Activated CD4-positive, alpha-beta T cell treated with anti-CD3 and anti-CD28 coated beads, Interleukin-2, amount 50 U/mL, for 24 hours (primary cell): ENCODE results near the gene GPR87.

Experiments used
- DNase-seq, 2 donors: peaks; one replicate each; pipeline ENCODE4 v3.0.0-alpha.2; 2020; ENCODE audit warnings: low read depth in 1 of 2, low spot score in 1 of 2

The GPR87 gene

GRCh38 chr3:151283387-151283786 is 33.2 kb downstream of the GPR87 start:
- DNase-seq, result no peak

- no peak for DNase-seq
Observed at GRCh38 chr3:151282921-151283320, 33.7 kb downstream of the GPR87 start.

- DNase-seq, result no peak
Observed at GRCh38 chr3:151281671-151282324, 34.8 kb downstream of the GPR87 start.

GRCh38 chr3:151278230-151278629 is 38.4 kb downstream of the GPR87 start, which contains the start of gene P2RY14:
Gene P2RY14, minus strand, starts transcription at chr3:151278542. Its CDS starts 64,226 bp downstream, at chr3:151214316.
- DNase-seq, result no peak

GRCh38 chr3:151276687-151277042 is 40.0 kb downstream of the GPR87 start:
- no peak for DNase-seq

GRCh38 chr3:151276038-151276686 is 40.5 kb downstream of the GPR87 start:
- no peak for DNase-seq

GRCh38 chr3:151275091-151275490 is 41.5 kb downstream of the GPR87 start:
- DNase-seq, result no peak

- no peak for DNase-seq
Observed at GRCh38 chr3:151269631-151270030, 47.0 kb downstream of the GPR87 start.

GRCh38 chr3:151268267-151269235 is 48.1 kb downstream of the GPR87 start:
- DNase-seq, result no peak

GRCh38 chr3:151267066-151267465 is 49.6 kb downstream of the GPR87 start:
- DNase-seq, result no peak

- DNase-seq, result no peak
Observed at GRCh38 chr3:151265866-151266265, 50.8 kb downstream of the GPR87 start.

GRCh38 chr3:151265166-151265565 is 51.5 kb downstream of the GPR87 start:
- DNase-seq, result no peak

GRCh38 chr3:151264605-151265004 is 52.0 kb downstream of the GPR87 start:
- DNase-seq, result no peak

- DNase-seq, result no peak
Observed at GRCh38 chr3:151262871-151263525, 53.6 kb downstream of the GPR87 start.

GRCh38 chr3:151259664-151260063 is 57.0 kb downstream of the GPR87 start:
- no peak for DNase-seq

GRCh38 chr3:151256749-151257148 is 59.9 kb downstream of the GPR87 start:
- no peak for DNase-seq

- no peak for DNase-seq
Observed at GRCh38 chr3:151248772-151249337, 67.8 kb downstream of the GPR87 start.
